GM12874 (cell line): Measurements from ENCODE around the gene SVIL.

Source experiments
- TF ChIP-seq, protein P1 (sequence below): IDR thresholded peaks from 2 replicates; pipeline ENCODE4 v1.5.1; 2011; ENCODE audit warnings: low read depth, mild to moderate bottlenecking, control low read depth, low read length, moderate library complexity; ENCODE audit not compliant: insufficient read depth

The SVIL gene, protein sequence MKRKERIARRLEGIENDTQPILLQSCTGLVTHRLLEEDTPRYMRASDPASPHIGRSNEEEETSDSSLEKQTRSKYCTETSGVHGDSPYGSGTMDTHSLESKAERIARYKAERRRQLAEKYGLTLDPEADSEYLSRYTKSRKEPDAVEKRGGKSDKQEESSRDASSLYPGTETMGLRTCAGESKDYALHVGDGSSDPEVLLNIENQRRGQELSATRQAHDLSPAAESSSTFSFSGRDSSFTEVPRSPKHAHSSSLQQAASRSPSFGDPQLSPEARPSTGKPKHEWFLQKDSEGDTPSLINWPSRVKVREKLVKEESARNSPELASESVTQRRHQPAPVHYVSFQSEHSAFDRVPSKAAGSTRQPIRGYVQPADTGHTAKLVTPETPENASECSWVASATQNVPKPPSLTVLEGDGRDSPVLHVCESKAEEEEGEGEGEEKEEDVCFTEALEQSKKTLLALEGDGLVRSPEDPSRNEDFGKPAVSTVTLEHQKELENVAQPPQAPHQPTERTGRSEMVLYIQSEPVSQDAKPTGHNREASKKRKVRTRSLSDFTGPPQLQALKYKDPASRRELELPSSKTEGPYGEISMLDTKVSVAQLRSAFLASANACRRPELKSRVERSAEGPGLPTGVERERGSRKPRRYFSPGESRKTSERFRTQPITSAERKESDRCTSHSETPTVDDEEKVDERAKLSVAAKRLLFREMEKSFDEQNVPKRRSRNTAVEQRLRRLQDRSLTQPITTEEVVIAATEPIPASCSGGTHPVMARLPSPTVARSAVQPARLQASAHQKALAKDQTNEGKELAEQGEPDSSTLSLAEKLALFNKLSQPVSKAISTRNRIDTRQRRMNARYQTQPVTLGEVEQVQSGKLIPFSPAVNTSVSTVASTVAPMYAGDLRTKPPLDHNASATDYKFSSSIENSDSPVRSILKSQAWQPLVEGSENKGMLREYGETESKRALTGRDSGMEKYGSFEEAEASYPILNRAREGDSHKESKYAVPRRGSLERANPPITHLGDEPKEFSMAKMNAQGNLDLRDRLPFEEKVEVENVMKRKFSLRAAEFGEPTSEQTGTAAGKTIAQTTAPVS (N-terminal part only)

DNA sequence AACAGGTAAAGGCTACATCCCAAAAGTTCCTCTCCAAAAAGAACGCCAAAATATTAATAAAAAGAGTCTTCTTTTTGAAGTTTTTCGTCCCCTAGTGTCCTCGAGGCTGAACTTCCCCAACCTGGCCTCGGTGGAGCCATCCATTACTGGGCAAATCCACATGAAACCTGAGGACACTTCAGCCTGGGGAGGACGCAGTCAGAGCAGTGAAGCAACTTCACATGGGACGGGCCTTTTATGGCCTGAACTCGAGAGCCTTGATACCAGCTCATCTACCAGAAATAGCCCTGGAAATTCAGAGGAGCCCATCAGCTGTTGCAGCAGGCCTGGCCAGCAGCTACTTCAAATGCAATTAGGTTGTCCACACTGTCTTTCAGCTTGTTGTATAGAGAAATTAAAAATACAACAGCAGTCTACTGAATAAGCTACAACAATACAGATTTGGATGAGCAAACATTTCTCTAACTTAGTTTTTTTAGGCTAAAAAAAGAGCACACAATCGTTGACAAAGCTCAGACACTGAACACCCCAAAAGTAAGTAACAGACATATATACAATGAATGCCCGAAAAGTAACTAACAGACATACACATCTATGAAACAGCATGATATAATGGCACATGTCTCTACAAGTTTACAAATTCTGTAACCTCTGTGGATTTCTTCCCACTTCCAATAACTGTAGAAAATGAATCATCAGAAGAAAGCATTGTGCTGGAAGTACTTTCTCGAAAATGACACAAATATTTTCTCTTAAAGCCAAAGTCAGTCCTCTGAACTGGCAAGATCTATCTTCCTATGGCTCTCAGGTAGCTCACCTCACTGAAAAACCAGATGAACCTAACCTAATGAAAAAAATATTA lies at the start of gene SVIL:
Gene SVIL (minus strand): TSS at position 208 of the 862 bp plus-strand sequence. CDS start 79,913 bp downstream, outside the sequence.
- TF ChIP-seq, protein P1, sequence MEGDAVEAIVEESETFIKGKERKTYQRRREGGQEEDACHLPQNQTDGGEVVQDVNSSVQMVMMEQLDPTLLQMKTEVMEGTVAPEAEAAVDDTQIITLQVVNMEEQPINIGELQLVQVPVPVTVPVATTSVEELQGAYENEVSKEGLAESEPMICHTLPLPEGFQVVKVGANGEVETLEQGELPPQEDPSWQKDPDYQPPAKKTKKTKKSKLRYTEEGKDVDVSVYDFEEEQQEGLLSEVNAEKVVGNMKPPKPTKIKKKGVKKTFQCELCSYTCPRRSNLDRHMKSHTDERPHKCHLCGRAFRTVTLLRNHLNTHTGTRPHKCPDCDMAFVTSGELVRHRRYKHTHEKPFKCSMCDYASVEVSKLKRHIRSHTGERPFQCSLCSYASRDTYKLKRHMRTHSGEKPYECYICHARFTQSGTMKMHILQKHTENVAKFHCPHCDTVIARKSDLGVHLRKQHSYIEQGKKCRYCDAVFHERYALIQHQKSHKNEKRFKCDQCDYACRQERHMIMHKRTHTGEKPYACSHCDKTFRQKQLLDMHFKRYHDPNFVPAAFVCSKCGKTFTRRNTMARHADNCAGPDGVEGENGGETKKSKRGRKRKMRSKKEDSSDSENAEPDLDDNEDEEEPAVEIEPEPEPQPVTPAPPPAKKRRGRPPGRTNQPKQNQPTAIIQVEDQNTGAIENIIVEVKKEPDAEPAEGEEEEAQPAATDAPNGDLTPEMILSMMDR: no peak

DNA sequence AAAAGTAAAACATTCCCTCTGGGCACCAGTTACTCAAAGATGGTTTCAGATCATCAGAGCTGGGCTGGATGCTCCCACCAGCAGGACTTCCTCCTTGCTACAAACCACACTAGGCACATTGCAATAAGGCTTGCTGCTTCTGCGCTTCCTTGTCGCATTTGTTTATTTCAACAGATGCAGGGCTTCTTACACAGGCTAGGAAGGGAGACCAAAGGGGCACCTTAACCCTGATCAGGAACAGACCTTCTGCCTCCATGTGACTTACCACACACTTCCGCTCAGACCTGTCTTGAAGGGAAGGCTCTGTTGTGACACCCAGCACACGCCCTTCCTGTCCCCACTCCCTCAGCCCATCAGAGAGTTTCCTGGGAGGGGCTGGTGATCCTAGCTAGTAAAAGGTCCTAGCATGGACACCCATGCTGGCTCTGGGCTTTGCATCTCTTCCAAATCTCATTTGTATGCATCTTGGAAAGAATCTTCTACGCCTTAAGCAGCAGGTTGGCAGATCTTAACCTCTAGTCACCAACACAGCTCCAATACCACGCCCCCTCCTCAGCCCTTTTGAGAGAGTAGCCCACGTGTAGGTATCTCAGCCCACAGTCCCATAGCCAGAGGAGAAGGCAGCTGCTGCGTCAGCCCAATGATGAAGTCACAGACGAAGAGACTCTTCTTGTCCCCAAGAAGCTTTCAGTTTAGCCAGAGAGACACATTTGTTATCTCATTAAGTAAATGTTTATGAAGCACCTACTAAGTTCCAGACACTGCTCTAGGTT lies 47.1 kb upstream of the SVIL start:
- TF ChIP-seq, protein P1: no peak

DNA sequence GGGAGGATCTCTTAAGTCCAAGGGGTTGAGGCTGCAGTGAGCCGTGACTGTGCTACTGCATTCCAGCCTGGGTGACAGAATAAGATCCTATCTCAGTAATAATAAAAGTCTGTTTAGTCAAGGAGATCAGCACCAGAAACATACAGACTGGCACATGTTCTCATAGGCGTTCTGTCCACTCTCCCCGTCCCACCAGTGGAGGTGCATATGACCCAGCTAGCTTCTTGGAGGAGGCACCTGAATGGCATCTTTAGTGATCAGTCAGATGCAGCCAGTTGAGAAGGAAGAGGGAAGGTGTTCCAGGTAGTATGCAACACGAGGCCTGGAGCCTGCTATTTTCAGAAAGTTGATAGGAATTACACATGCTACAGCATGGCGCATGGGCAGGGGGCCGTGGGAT lies 45.3 kb upstream of the SVIL start:
- TF ChIP-seq, protein P1: no peak

DNA sequence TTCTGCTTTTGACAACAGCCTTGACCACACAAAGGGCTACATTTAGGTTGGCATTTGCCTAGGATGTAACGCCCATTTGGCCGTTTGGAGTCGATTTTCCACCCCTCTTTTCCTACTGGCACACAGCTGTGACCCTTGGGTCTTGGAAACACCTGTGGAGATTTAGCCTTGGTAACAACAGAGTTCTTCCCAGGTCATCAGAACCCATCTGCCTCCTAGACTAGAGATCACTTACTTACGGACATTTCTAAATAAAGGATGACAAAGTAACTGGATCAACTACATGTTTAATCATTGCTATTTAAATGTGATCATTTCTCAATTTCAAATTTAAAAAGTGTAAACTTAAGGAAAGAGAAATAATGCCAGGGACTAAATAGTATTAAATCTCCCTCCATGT lies 42.0 kb upstream of the SVIL start:
- TF ChIP-seq, protein P1: no peak

DNA sequence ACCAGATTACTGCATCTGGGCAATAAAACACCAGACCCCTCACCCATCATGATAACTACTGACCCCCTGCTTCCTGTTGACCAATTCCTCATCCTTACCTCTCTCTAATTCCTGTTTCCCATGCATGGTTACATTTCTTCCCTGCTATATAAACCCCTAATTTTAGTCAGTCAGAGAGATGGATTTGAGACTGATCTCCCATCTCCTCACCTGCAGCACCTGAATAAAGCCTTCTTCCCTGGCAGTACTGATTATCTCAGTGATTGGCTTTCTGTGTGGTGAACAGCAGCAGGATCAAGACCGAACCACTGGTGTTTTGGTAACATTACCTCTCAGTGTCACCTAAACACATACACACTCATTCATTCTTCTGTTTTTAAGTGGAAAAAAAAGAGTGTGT lies 41.2 kb upstream of the SVIL start:
- TF ChIP-seq, protein P1: no peak

DNA sequence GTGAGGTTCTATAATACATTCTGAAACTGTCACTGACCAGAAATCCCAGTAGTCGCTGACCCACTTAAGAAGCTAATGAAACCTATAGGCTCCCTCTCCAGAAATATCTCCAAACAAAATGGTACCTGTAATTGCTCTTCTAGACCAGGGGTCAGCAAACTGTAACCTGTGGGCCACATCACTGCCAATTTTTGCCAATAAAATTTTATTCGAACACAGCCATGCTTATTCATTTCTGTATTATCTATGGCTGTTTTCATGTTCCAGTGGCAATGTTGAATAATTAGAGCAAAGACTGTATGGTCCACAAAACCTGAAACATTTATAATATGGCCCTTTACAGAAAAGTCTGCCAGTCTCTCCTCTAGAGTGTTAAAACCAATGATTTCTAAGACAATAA lies 37.2 kb upstream of the SVIL start:
- TF ChIP-seq, protein P1: no peak
